OCI-LY7 (cell line): ENCODE data around the gene EIF4E3. TPM values are rescaled to one million over a fixed set of nuclear protein-coding genes. Genes with fewer than 3 reads are reported as not detected.

Experiments
- BruUV-seq: library from RNA; stranded (reverse); fragments of 400-500 nt; replicated peaks from 2 replicates; lab custom pipeline; 2021; lab: Mats Ljungman, UMichigan
- CTCF ChIA-PET: fragments of 300-600 bp; sonication (Branson Sonifier 250); formaldehyde crosslinking; loops from one replicate; lab custom pipeline; 2022; ENCODE audit warnings: antibody characterized with exemption; ENCODE audit not compliant: unreplicated experiment; lab: Charles Lee
- POLR2A ChIA-PET: fragments of 300-600 bp; sonication (Branson Sonifier 250); formaldehyde crosslinking; loops from one replicate; lab custom pipeline; 2022; ENCODE audit warnings: antibody characterized with exemption; lab: Charles Lee
- DNase-seq: peaks from one replicate; pipeline ENCODE4 v3.0.0-alpha.2; 2015; ENCODE audit warnings: low spot score
- H2AFZ ChIP-seq: fragments of 200-600 bp; sonication (generic), shearing (Covaris generic); 2 replicates; pipeline ENCODE4 v1.6.1; 2014; ENCODE audit warnings: mild to moderate bottlenecking, antibody characterized with exemption, low read length, moderate library complexity
- H3K27ac ChIP-seq: fragments of 200-600 bp; sonication (generic); 2 replicates; pipeline ENCODE4 v1.5.1; 2014; ENCODE audit warnings: mixed run types, low read depth, mild to moderate bottlenecking, moderate library complexity, low read length, inconsistent platforms; ENCODE audit not compliant: poor library complexity, severe bottlenecking
- H3K36me3 ChIP-seq: fragments of 200-600 bp; sonication (generic); 2 replicates; pipeline ENCODE4 v1.6.1; 2014; ENCODE audit warnings: mild to moderate bottlenecking, antibody characterized with exemption, low read length, moderate library complexity, mixed read lengths; ENCODE audit not compliant: insufficient read depth
- H3K4me1 ChIP-seq: fragments of 200-600 bp; sonication (generic); 2 replicates; pipeline ENCODE4 v1.5.1; 2014; ENCODE audit warnings: mild to moderate bottlenecking, low read length; ENCODE audit not compliant: insufficient read depth, poor library complexity, severe bottlenecking
- H3K4me2 ChIP-seq: fragments of 200-600 bp; sonication (generic); 2 replicates; pipeline ENCODE4 v1.6.1; 2014; ENCODE audit warnings: mild to moderate bottlenecking, low read length
- H3K4me3 ChIP-seq: fragments of 200-600 bp; sonication (generic); 2 replicates; pipeline ENCODE4 v1.5.1; 2014; ENCODE audit warnings: mild to moderate bottlenecking, low read depth, low read length; ENCODE audit not compliant: poor library complexity, severe bottlenecking
- H3K79me2 ChIP-seq: fragments of 200-600 bp; sonication (generic); 2 replicates; pipeline ENCODE4 v1.6.1; 2016; ENCODE audit warnings: low read depth, mild to moderate bottlenecking, low read length, moderate library complexity, mixed read lengths; ENCODE audit not compliant: insufficient read depth
- H3K9me2 ChIP-seq: fragments of 200-600 bp; sonication (generic); 2 replicates; pipeline ENCODE4 v1.6.1; 2016; ENCODE audit warnings: mild to moderate bottlenecking, low read length, mixed read lengths; ENCODE audit not compliant: insufficient read depth
- H3K9me3 ChIP-seq: fragments of 200-600 bp; sonication (generic); 2 replicates; pipeline ENCODE4 v1.6.1; 2014; ENCODE audit warnings: mild to moderate bottlenecking, mixed run types, low read length, mixed read lengths
- H4K20me1 ChIP-seq: fragments of 200-600 bp; sonication (generic); 2 replicates; pipeline ENCODE4 v1.6.1; 2014; ENCODE audit warnings: mild to moderate bottlenecking, antibody characterized with exemption, low read length, moderate library complexity, mixed read lengths; ENCODE audit not compliant: insufficient read depth
- CTCF ChIP-seq: fragments of 200-600 bp; sonication (generic); conservative IDR thresholded peaks from 2 replicates; pipeline ENCODE4 v1.5.1; 2014; ENCODE audit warnings: mild to moderate bottlenecking, antibody characterized with exemption, low read length, moderate library complexity, mixed read lengths
- EZH2phosphoT487 ChIP-seq: fragments of 200-600 bp; sonication (generic); IDR thresholded peaks from 2 replicates; pipeline ENCODE4 v1.6.1; 2018; ENCODE audit warnings: low read depth, borderline replicate concordance, mild to moderate bottlenecking, mixed run types, antibody characterized with exemption, low read length, moderate library complexity, mixed read lengths
- intact Hi-C: fragments of 100-400 bp; cut with micrococcal nuclease; formaldehyde crosslinking; loops from one replicate; pipeline ENCODE4 v1.10.0; 2022; ENCODE audit not compliant: unreplicated experiment
- total RNA-seq, 2 experiments: library from RNA; depleted of rRNA in 1 of 2; stranded (reverse); fragments of >200 nt in 1 of 2; shearing (Covaris generic) in 1 of 2; gene quantifications; 2 replicates each; pipeline ENCODE4 v1.2.3, GENCODE V29; 2014 to 2022

EIF4E3 gene
- total RNA-seq, 2 experiments from 2014 or later: not detected

GRCh38 chr3:71724584-71725270 lies 475 bp downstream of the EIF4E3 start:
- Histone ChIP-seq H3K9me2 (no peaks in the 10 kb centered on the region), H2AFZ (no peak overlapping the region), H3K4me3 (no peak overlapping the region), H3K27ac (no peak overlapping the region), H3K4me1 (no peaks in the 10 kb centered on the region), H3K79me2 (no peaks in the 10 kb centered on the region), H3K4me2 (no peak overlapping the region), H3K36me3 (no peaks in the 10 kb centered on the region), H4K20me1 (no peaks in the 10 kb centered on the region), H3K9me3 (no peaks in the 10 kb centered on the region)
- ChIA-PET CTCF (no interaction called here), POLR2A (no interaction called here)
- TF ChIP-seq CTCF: no peak
- no peak for TF ChIP-seq EZH2phosphoT487
- intact Hi-C loops: no loop called here
- DNase-seq: no peak
- BruUV-seq: no TSS peak

GRCh38 chr3:71724171-71724453 lies 1.1 kb downstream of the EIF4E3 start:
- no TSS peak for BruUV-seq
- H2AFZ ChIP-seq: no peak overlapping the region
- no peak for DNase-seq
- ChIA-PET CTCF (no interaction called here), POLR2A (interaction anchor here (0.7 kb wide), 1 partner anchor 860 kb away, joined by 4 read pairs; no protein-coding TSS in a partner anchor)
- intact Hi-C loops: no loop called here
- no peak overlapping the region for H3K4me2 ChIP-seq
- no peaks in the 10 kb centered on the region for H3K9me2 ChIP-seq
- no peaks in the 10 kb centered on the region for H4K20me1 ChIP-seq
- H3K27ac ChIP-seq: no peak overlapping the region
- no peaks in the 10 kb centered on the region for H3K4me1 ChIP-seq
- no peaks in the 10 kb centered on the region for H3K36me3 ChIP-seq
- H3K9me3 ChIP-seq: no peaks in the 10 kb centered on the region
- no peaks in the 10 kb centered on the region for H3K79me2 ChIP-seq
- H3K4me3 ChIP-seq: no peak overlapping the region
- no peak for TF ChIP-seq CTCF
- TF ChIP-seq EZH2phosphoT487: no peak

- intact Hi-C loops: no loop called here
- CTCF ChIA-PET: no interaction called here
- Histone ChIP-seq H3K4me2 (no peak overlapping the region), H3K9me3 (no peaks in the 10 kb centered on the region), H3K36me3 (no peaks in the 10 kb centered on the region), H3K9me2 (no peaks in the 10 kb centered on the region), H2AFZ (no peak overlapping the region), H3K79me2 (no peaks in the 10 kb centered on the region), H3K27ac (no peak overlapping the region), H4K20me1 (no peaks in the 10 kb centered on the region), H3K4me1 (no peaks in the 10 kb centered on the region), H3K4me3 (no peak overlapping the region)
- TF ChIP-seq CTCF: no peak
- no peak; the same call in 1 of the 2 replicates for TF ChIP-seq EZH2phosphoT487
- DNase-seq: no peak
- no TSS peak for BruUV-seq
- POLR2A ChIA-PET: interaction anchor here (0.5 to 0.7 kb wide), 2 partner anchors 12 to 860 kb away, joined by 3 to 4 read pairs; no protein-coding TSS in a partner anchor
These were observed 1.6 kb downstream of the EIF4E3 start for GRCh38 chr3:71723452-71724170.
